GM23248 (cell line): ENCODE measurements around the gene LSR. TPM values are rescaled to one million over a fixed set of nuclear protein-coding genes. Genes with fewer than 3 reads are reported as not detected.
"Not testable (repeated sequence)": the region's sequence is repeated elsewhere in the genome, so short reads cannot be mapped to it uniquely, and the experiment has no call there.

Source experiments
- DNase-seq: peaks from one replicate; pipeline ENCODE4 v3.0.0-alpha.2; 2015
- H2AFZ ChIP-seq: fragments of 200-600 bp; sonication (generic); 2 replicates; pipeline ENCODE4 v1.6.1; 2016; ENCODE audit warnings: antibody characterized with exemption
- H3F3A ChIP-seq: fragments of 200-600 bp; sonication (generic); 2 replicates; pipeline ENCODE4 v1.6.1; 2016; ENCODE audit warnings: mild to moderate bottlenecking, antibody characterized with exemption, mixed run types; ENCODE audit not compliant: insufficient read depth
- H3K27ac ChIP-seq: fragments of 200-600 bp; sonication (generic); 2 replicates; pipeline ENCODE4 v1.5.1; 2016; ENCODE audit warnings: mild to moderate bottlenecking
- H3K27me3 ChIP-seq: fragments of 200-600 bp; sonication (generic); replicated peaks from 2 replicates; pipeline ENCODE4 v1.6.1; 2016; ENCODE audit warnings: mild to moderate bottlenecking; ENCODE audit not compliant: insufficient read depth
- H3K36me3 ChIP-seq: fragments of 200-600 bp; sonication (generic); 2 replicates; pipeline ENCODE4 v1.6.1; 2016; ENCODE audit warnings: low read depth, mild to moderate bottlenecking
- H3K4me1 ChIP-seq: fragments of 200-600 bp; sonication (generic); 2 replicates; pipeline ENCODE4 v1.6.1; 2016; ENCODE audit warnings: mild to moderate bottlenecking; ENCODE audit not compliant: insufficient read depth
- H3K4me2 ChIP-seq: fragments of 200-600 bp; sonication (generic); one replicate; pipeline ENCODE4 v1.6.1; 2016; ENCODE audit warnings: mild to moderate bottlenecking; ENCODE audit not compliant: unreplicated experiment
- H3K4me3 ChIP-seq: fragments of 200-600 bp; sonication (generic); 2 replicates; pipeline ENCODE4 v1.5.1; 2016; ENCODE audit warnings: mild to moderate bottlenecking
- H3K79me2 ChIP-seq: fragments of 200-600 bp; sonication (generic); 2 replicates; pipeline ENCODE4 v1.6.1; 2016; ENCODE audit warnings: mild to moderate bottlenecking; ENCODE audit not compliant: insufficient read depth
- H3K9ac ChIP-seq: fragments of 200-600 bp; sonication (generic); 2 replicates; pipeline ENCODE4 v1.6.1; 2016; ENCODE audit warnings: mild to moderate bottlenecking
- H3K9me2 ChIP-seq: fragments of 200-600 bp; sonication (generic); 2 replicates; pipeline ENCODE4 v1.6.1; 2016; ENCODE audit warnings: mixed run types, mild to moderate bottlenecking, moderate library complexity; ENCODE audit not compliant: insufficient read depth
- H3K9me3 ChIP-seq: fragments of 200-600 bp; sonication (generic); one replicate; pipeline ENCODE4 v1.6.1; 2017; ENCODE audit warnings: low read depth
- H4K20me1 ChIP-seq: fragments of 200-600 bp; sonication (generic); 2 replicates; pipeline ENCODE4 v1.6.0; 2016; ENCODE audit not compliant: insufficient read depth
- EZH2 ChIP-seq: fragments of 200-600 bp; sonication (generic); IDR thresholded peaks from 2 replicates; pipeline ENCODE4 v1.6.1; 2018; ENCODE audit warnings: antibody characterized with exemption, mild to moderate bottlenecking; ENCODE audit not compliant: insufficient read depth, poor library complexity, severe bottlenecking
- EZH2phosphoT487 ChIP-seq: fragments of 200-600 bp; sonication (generic); IDR thresholded peaks from 2 replicates; pipeline ENCODE4 v1.6.1; 2018; ENCODE audit warnings: antibody characterized with exemption, moderate library complexity, mild to moderate bottlenecking, low read depth; ENCODE audit not compliant: insufficient read depth
- WGBS, 2 experiments: methylation state at CpG; one replicate each; pipeline ENCODE4 v1.1.6; 2015 to 2017; ENCODE audit warnings: low lambda C conversion rate in 2 of 2, low coverage in 1 of 2; ENCODE audit errors: missing lambda C conversion rate in 2 of 2; 5-methylcytosine and 5-hydroxymethylcytosine counted together
- in situ Hi-C: fragments of 300-500 bp; cut with MboI; formaldehyde crosslinking; loops from 2 replicates; pipeline ENCODE4 v1.15.0; 2020
- polyA plus RNA-seq: library from polyadenylated mRNA; unstranded; fragments of >200 nt; fragmentation: Nextera tagmentation; extraction: Ambion mirVana; gene quantifications from 2 replicates; pipeline ENCODE4 v1.2.1, GENCODE V29; 2016
- total RNA-seq: library from RNA; depleted of rRNA; stranded (reverse); fragments of >200 nt; shearing (Covaris generic); gene quantifications from 2 replicates; pipeline ENCODE4 v1.2.3, GENCODE V29; 2014

The LSR gene
- total and polyA plus RNA-seq, 2 experiments from 2014 or later, result 2.7 TPM; not detected in 1

- no peak for DNase-seq
- H3K9me3 ChIP-seq, result no peaks in the 10 kb centered on the region
- in situ Hi-C loops, result no loop called here
- no peaks in the 10 kb centered on the region for H3K4me1 ChIP-seq
- WGBS, 2 experiments, result 67 to 73% methylated on average over 3 of the region's 3 CpGs
- no peaks in the 10 kb centered on the region for H3K79me2 ChIP-seq
- no peaks in the 10 kb centered on the region for H4K20me1 ChIP-seq
- no peak overlapping the region for H2AFZ ChIP-seq
- no peaks in the 10 kb centered on the region for H3K9me2 ChIP-seq
- H3K27me3 ChIP-seq, result no peaks in the 10 kb centered on the region
- TF ChIP-seq EZH2phosphoT487 (no peak), EZH2 (no peak)
- no peaks in the 10 kb centered on the region for H3K36me3 ChIP-seq
- H3F3A ChIP-seq, result no peaks in the 10 kb centered on the region
- no peak overlapping the region for H3K4me2 ChIP-seq
- no peak overlapping the region for H3K4me3 ChIP-seq
- H3K9ac ChIP-seq, result no peak overlapping the region
- H3K27ac ChIP-seq, result no peak overlapping the region
Observed at GRCh38 chr19:35216833-35217648, 31.8 kb upstream of the LSR start.

- in situ Hi-C loops, result no loop called here
- Histone ChIP-seq H3K9ac (no peak overlapping the region), H3K9me2 (no peaks in the 10 kb centered on the region), H2AFZ (no peak overlapping the region), H3F3A (no peaks in the 10 kb centered on the region), H3K9me3 (no peaks in the 10 kb centered on the region), H4K20me1 (no peaks in the 10 kb centered on the region), H3K4me2 (no peak overlapping the region), H3K4me1 (no peaks in the 10 kb centered on the region), H3K27ac (no peak overlapping the region), H3K36me3 (no peaks in the 10 kb centered on the region), H3K4me3 (no peak overlapping the region), H3K79me2 (no peaks in the 10 kb centered on the region), H3K27me3 (no peaks in the 10 kb centered on the region)
- TF ChIP-seq EZH2phosphoT487 (no peak), EZH2 (no peak)
- DNase-seq, result no peak
Observed at GRCh38 chr19:35217649-35217990, 31.2 kb upstream of the LSR start.

- Histone ChIP-seq H3K9ac (no peak overlapping the region), H3K4me3 (no peak overlapping the region), H3K9me2 (no peaks in the 10 kb centered on the region), H3K4me1 (no peaks in the 10 kb centered on the region), H4K20me1 (no peaks in the 10 kb centered on the region), H3K36me3 (no peaks in the 10 kb centered on the region), H3K27ac (no peak overlapping the region), H3K9me3 (no peaks in the 10 kb centered on the region), H3K79me2 (no peaks in the 10 kb centered on the region), H3F3A (no peaks in the 10 kb centered on the region), H3K27me3 (no peaks in the 10 kb centered on the region), H3K4me2 (no peak overlapping the region), H2AFZ (no peak overlapping the region)
- 65 to 75% methylated on average over 1 of the region's 1 CpG for WGBS, 2 experiments
- DNase-seq, result no peak
- in situ Hi-C loops, result no loop called here
- no peak for TF ChIP-seq EZH2phosphoT487
- TF ChIP-seq EZH2, result no peak
Observed at GRCh38 chr19:35219008-35219407, 29.8 kb upstream of the LSR start.

GRCh38 chr19:35220315-35220921 is 28.4 kb upstream of the LSR start:
- no peak overlapping the region for H3K4me2 ChIP-seq
- DNase-seq, result no peak
- H3K36me3 ChIP-seq, result no peaks in the 10 kb centered on the region
- in situ Hi-C loops, result no loop called here
- WGBS, 2 experiments, result 24 to 35% methylated on average over 3 of the region's 3 CpGs
- H3K9ac ChIP-seq, result no peak overlapping the region
- H3K79me2 ChIP-seq, result no peaks in the 10 kb centered on the region
- no peak overlapping the region for H3K27ac ChIP-seq
- H3F3A ChIP-seq, result no peaks in the 10 kb centered on the region
- no peaks in the 10 kb centered on the region for H3K9me3 ChIP-seq
- H3K27me3 ChIP-seq, result 0 out of 2 replicates have a peak, but pooled peaks cover 1% of the 10 kb centered on the region
- H3K4me1 ChIP-seq, result no peaks in the 10 kb centered on the region
- H3K9me2 ChIP-seq, result no peaks in the 10 kb centered on the region
- no peak overlapping the region for H2AFZ ChIP-seq
- no peak overlapping the region for H3K4me3 ChIP-seq
- no peak for TF ChIP-seq EZH2phosphoT487
- no peak for TF ChIP-seq EZH2
- H4K20me1 ChIP-seq, result no peaks in the 10 kb centered on the region

GRCh38 chr19:35220973-35221590 is 27.7 kb upstream of the LSR start:
- H4K20me1 ChIP-seq, DNase-seq, H3F3A ChIP-seq, H3K4me2 ChIP-seq, H3K27ac ChIP-seq, H3K9me2 ChIP-seq, H2AFZ ChIP-seq, H3K79me2 ChIP-seq, H3K9me3 ChIP-seq, H3K36me3 ChIP-seq, H3K4me3 ChIP-seq, in situ Hi-C loops, H3K4me1 ChIP-seq, H3K9ac ChIP-seq, H3K27me3 ChIP-seq: not testable (repeated sequence)
- WGBS, 2 experiments, result 50 to 61% methylated on average over 4 of the region's 4 CpGs
